ENCODE measurements around the gene RPL18A.
A peak's percentile ranks its signal among the peaks of the same experiment; 100 is the strongest.

The RPL18A gene

DNA sequence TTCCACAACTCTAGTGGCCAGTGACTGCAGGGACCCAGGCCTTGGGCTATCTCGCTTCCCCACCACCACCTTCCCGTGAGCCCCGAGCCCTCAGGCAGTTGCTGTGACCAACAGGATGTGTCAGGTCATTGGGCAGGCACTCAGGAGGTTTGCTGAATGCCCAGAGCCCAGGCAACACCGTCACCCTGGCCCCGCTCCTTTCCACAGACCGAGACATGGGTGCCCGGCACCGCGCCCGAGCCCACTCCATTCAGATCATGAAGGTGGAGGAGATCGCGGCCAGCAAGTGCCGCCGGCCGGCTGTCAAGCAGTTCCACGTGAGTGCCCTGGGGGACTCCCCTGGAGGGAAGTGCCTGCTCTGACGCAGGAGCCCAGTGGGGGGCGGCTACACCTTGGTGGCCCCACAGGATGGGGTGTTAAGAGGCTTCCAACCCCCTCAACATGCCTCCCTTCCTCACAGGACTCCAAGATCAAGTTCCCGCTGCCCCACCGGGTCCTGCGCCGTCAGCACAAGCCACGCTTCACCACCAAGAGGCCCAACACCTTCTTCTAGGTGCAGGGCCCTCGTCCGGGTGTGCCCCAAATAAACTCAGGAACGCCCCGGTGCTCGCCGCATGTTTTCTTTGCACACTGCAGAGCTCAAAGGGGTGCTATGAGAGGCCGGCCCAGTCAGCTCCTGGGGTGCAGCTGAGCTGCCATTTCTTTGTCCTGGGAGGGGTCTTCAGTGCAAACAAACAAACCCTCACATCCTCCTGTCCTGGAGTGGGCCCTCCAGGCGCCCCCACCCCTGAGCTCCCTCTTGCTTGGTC is 3.2 kb downstream of the RPL18A start:
- H3K27me3 ChIP-seq (ENCODE audit: insufficient read depth, poor library complexity, severe bottlenecking), result no peaks in the 10 kb centered on the region
- H3K27ac ChIP-seq (replicated peaks), result no peak overlapping the region
- H3K4me3 ChIP-seq (replicated peaks; ENCODE audit: insufficient read depth, low read length), result no peak overlapping the region
- DNase-seq (ENCODE audit: low read depth in 1 of 2, low spot score in 1 of 2), result no peak
- TF ChIP-seq, protein P1, sequence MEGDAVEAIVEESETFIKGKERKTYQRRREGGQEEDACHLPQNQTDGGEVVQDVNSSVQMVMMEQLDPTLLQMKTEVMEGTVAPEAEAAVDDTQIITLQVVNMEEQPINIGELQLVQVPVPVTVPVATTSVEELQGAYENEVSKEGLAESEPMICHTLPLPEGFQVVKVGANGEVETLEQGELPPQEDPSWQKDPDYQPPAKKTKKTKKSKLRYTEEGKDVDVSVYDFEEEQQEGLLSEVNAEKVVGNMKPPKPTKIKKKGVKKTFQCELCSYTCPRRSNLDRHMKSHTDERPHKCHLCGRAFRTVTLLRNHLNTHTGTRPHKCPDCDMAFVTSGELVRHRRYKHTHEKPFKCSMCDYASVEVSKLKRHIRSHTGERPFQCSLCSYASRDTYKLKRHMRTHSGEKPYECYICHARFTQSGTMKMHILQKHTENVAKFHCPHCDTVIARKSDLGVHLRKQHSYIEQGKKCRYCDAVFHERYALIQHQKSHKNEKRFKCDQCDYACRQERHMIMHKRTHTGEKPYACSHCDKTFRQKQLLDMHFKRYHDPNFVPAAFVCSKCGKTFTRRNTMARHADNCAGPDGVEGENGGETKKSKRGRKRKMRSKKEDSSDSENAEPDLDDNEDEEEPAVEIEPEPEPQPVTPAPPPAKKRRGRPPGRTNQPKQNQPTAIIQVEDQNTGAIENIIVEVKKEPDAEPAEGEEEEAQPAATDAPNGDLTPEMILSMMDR (IDR thresholded peaks at IDR 0.05; ENCODE audit: insufficient read depth, low read length), result no peak
- TF ChIP-seq, protein P2, sequence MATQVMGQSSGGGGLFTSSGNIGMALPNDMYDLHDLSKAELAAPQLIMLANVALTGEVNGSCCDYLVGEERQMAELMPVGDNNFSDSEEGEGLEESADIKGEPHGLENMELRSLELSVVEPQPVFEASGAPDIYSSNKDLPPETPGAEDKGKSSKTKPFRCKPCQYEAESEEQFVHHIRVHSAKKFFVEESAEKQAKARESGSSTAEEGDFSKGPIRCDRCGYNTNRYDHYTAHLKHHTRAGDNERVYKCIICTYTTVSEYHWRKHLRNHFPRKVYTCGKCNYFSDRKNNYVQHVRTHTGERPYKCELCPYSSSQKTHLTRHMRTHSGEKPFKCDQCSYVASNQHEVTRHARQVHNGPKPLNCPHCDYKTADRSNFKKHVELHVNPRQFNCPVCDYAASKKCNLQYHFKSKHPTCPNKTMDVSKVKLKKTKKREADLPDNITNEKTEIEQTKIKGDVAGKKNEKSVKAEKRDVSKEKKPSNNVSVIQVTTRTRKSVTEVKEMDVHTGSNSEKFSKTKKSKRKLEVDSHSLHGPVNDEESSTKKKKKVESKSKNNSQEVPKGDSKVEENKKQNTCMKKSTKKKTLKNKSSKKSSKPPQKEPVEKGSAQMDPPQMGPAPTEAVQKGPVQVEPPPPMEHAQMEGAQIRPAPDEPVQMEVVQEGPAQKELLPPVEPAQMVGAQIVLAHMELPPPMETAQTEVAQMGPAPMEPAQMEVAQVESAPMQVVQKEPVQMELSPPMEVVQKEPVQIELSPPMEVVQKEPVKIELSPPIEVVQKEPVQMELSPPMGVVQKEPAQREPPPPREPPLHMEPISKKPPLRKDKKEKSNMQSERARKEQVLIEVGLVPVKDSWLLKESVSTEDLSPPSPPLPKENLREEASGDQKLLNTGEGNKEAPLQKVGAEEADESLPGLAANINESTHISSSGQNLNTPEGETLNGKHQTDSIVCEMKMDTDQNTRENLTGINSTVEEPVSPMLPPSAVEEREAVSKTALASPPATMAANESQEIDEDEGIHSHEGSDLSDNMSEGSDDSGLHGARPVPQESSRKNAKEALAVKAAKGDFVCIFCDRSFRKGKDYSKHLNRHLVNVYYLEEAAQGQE (IDR thresholded peaks at IDR 0.05; ENCODE audit: insufficient replicate concordance, low read depth), result no peak
- TF ChIP-seq SPI1 (IDR thresholded peaks at IDR 0.05; ENCODE audit: borderline replicate concordance, low read depth) (no peak), POLR2AphosphoS5 (IDR thresholded peaks at IDR 0.05; ENCODE audit: low read depth) (no peak; the same call in 1 of the 2 replicates), GABPA (IDR thresholded peaks at IDR 0.05; ENCODE audit: low read depth) (no peak)

DNA sequence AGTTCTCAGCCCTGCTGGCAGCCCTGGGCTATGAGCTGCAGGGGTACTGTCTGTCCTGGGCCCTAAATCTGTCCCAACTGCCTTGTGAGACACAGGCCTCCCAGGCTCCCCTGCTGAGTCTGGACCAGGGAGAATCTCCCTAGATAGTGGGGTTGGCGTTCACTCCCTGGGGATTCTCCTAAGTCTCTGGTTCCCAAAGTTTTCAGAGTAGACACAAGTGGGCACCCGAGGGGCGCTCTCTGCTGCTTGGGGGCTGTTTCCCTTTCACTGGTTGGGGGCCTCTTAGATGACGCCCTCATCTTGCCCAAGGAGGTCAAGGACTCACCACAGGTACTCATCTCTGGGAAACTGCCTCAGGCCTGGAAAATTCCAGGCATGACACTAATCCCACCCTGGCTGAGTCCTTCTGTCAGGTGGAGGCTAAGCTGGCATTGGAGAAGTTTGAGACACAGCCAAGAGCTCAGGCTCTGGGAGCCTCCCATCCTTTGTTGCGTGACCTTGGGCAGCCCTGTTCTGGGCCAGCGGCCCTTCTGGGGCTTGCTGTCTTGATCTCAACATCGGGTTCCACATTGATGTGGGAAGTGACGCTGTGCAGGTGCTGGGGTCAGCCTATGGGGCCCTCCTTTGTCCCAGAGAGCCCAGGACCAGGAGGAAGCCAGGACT is 3.9 kb downstream of the RPL18A start:
- Histone ChIP-seq H3K27me3 (ENCODE audit: insufficient read depth, poor library complexity, severe bottlenecking) (no peaks in the 10 kb centered on the region), H3K4me3 (replicated peaks; ENCODE audit: insufficient read depth, low read length) (no peak overlapping the region), H3K27ac (replicated peaks) (no peak overlapping the region)
- DNase-seq (ENCODE audit: low read depth in 1 of 2, low spot score in 1 of 2), result no peak
- TF ChIP-seq GABPA (IDR thresholded peaks at IDR 0.05; ENCODE audit: low read depth) (no peak), SPI1 (IDR thresholded peaks at IDR 0.05; ENCODE audit: borderline replicate concordance, low read depth) (no peak), POLR2AphosphoS5 (IDR thresholded peaks at IDR 0.05; ENCODE audit: low read depth) (no peak)
- TF ChIP-seq, protein P2 (IDR thresholded peaks at IDR 0.05; ENCODE audit: insufficient replicate concordance, low read depth), result no peak
- TF ChIP-seq, protein P1 (IDR thresholded peaks at IDR 0.05; ENCODE audit: insufficient read depth, low read length), result no peak

DNA sequence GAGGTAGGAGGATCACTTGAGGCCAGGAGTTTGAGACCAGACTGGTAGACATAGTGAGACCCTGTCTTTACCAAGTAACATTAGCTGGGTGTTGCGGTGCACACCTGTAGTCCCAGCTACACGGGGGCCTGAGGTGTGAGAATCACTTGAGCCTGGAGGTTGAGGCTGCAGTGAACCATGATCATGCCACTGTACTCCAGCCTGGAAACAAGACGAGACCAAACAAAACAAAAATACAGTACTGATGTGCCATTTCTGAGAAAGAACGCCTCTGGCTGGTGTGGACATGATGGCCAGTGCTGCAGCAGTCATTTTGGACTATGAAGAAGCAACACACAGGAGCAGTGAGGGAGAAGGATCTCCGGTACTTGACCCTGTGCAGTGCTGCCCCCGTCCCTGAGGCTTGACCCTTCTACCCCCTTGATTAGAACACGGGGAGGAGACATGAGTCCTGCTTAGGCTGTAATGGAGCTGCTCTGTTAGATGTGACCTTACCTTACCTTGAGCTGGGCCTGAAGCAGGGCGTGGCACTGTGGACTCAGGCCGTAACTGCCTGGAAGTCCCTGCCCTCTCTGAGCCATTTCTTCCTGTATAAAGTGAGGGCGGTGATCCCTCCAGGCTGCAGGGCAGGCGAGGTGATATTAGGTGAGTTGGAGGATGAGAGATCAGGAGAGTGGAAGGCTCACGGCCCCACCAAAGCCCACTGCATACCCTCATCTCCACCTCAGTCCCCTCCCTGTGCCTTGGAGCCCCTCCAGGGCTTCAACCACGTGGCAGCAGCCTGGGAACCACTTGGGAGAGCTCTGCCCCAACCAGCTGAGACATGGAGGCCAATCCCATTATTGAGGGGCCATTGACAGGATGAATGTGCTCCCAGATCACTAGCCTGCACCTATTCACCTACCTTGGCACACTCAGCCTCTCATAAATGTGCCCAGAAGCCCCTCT is 5.9 kb downstream of the RPL18A start:
- Histone ChIP-seq H3K27ac (replicated peaks) (no peak overlapping the region), H3K27me3 (ENCODE audit: insufficient read depth, poor library complexity, severe bottlenecking) (no peaks in the 10 kb centered on the region), H3K4me3 (replicated peaks; ENCODE audit: insufficient read depth, low read length) (no peak overlapping the region)
- no peak for DNase-seq (ENCODE audit: low read depth in 1 of 2, low spot score in 1 of 2)
- TF ChIP-seq POLR2AphosphoS5 (IDR thresholded peaks at IDR 0.05; ENCODE audit: low read depth), result peak; percentile 88
- TF ChIP-seq, protein P1 (IDR thresholded peaks at IDR 0.05; ENCODE audit: insufficient read depth, low read length), result no peak
